Measurements from ENCODE around the gene ADAMTSL5. TPM values are rescaled to one million over a fixed set of nuclear protein-coding genes. Genes with fewer than 3 reads are reported as not detected.

Gene ADAMTSL5
- total and polyA plus RNA-seq, 2 of the 13 experiments (the other 11 are each of a cell fraction or from before 2014, with no cell fraction given), result 0.60 to 2.7 TPM

DNA sequence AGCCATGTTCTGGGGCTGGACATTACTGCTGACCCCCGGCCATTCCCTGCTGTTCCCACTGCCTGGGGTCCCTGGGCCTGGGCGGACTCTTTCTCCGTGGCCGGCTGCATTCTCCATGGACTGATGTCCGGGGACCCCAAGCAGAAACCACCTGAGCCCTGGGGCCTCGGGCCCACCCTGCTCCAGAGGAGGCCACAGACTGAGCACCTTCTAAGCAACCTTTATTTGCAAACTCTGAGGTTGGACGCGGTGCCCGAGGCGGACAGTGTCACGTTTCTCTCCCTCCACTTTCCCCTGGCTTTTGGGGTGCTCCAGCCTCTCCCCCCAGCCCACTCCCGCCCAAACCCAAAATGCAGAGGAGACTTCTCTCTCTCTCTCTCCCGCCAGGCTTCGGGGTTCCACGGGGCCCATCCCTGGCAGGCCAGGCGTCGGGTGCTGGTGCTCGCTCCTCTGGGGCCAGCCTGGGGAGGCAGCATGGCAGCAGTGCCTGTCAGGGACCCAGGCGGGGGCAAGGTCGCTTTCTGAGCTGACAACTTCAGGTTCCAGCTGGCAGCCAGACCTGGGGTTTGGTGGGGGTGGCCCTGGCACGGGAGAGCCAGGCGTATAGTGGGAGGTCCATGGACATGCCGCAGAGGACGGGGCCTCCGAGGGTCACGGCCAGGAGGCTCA lies 31.5 kb downstream of the ADAMTSL5 start (continued):
- TF ChIP-seq ZNF788 (CRISPR knock-in tag; IDR thresholded peaks at IDR 0.05; ENCODE audit: borderline replicate concordance) (peak; percentile 7; the same call in 1 of the 2 replicates), ZNF280B (CRISPR knock-in tag; IDR thresholded peaks at IDR 0.05; ENCODE audit: borderline replicate concordance) (0 out of 2 replicates have a peak, but pooled peaks have one; percentile 26), ZNF550 (CRISPR knock-in tag; IDR thresholded peaks at IDR 0.05; ENCODE audit: borderline replicate concordance) (no peak), ZBTB38 (CRISPR knock-in tag; IDR thresholded peaks at IDR 0.05) (peak; percentile 11; the same call in 1 of the 2 replicates), KDM4B (CRISPR knock-in tag; IDR thresholded peaks at IDR 0.05) (peak; percentile 5; the same call in 1 of the 2 replicates), KDM2A (CRISPR knock-in tag; IDR thresholded peaks at IDR 0.05; ENCODE audit: borderline replicate concordance, low read depth) (0 out of 2 replicates have a peak, but pooled peaks have one; percentile 13), RXRB (CRISPR knock-in tag; IDR thresholded peaks at IDR 0.05; ENCODE audit: borderline replicate concordance) (0 out of 2 replicates have a peak, but pooled peaks have one; percentile 1), ZNF207 (IDR thresholded peaks at IDR 0.05; ENCODE audit: borderline replicate concordance) (no peak), ZNF331 (CRISPR knock-in tag; IDR thresholded peaks at IDR 0.05) (peak; percentile 2; the same call in 1 of the 2 replicates), SOX6 (IDR thresholded peaks at IDR 0.05) (no peak), SOX6 (CRISPR knock-in tag; IDR thresholded peaks at IDR 0.05) (peak; percentile 26; the same call in 1 of the 2 replicates), PCBP1 (IDR thresholded peaks at IDR 0.05; ENCODE audit: borderline replicate concordance, low read depth, low read length) (0 out of 2 replicates have a peak, but pooled peaks have one; percentile 25), FIP1L1 (IDR thresholded peaks at IDR 0.05; ENCODE audit: borderline replicate concordance, insufficient read depth, low read depth, low read length) (no peak), GATAD2A (CRISPR knock-in tag; IDR thresholded peaks at IDR 0.05) (no peak), FOXO1 (CRISPR knock-in tag; IDR thresholded peaks at IDR 0.05) (0 out of 2 replicates have a peak, but pooled peaks have one; percentile 2)
- TF ChIP-seq, protein P1, sequence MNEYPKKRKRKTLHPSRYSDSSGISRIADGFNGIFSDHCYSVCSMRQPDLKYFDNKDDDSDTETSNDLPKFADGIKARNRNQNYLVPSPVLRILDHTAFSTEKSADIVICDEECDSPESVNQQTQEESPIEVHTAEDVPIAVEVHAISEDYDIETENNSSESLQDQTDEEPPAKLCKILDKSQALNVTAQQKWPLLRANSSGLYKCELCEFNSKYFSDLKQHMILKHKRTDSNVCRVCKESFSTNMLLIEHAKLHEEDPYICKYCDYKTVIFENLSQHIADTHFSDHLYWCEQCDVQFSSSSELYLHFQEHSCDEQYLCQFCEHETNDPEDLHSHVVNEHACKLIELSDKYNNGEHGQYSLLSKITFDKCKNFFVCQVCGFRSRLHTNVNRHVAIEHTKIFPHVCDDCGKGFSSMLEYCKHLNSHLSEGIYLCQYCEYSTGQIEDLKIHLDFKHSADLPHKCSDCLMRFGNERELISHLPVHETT (CRISPR knock-in tag; conservative IDR thresholded peaks at IDR 0.05), result no peak
- TF ChIP-seq, protein P2, sequence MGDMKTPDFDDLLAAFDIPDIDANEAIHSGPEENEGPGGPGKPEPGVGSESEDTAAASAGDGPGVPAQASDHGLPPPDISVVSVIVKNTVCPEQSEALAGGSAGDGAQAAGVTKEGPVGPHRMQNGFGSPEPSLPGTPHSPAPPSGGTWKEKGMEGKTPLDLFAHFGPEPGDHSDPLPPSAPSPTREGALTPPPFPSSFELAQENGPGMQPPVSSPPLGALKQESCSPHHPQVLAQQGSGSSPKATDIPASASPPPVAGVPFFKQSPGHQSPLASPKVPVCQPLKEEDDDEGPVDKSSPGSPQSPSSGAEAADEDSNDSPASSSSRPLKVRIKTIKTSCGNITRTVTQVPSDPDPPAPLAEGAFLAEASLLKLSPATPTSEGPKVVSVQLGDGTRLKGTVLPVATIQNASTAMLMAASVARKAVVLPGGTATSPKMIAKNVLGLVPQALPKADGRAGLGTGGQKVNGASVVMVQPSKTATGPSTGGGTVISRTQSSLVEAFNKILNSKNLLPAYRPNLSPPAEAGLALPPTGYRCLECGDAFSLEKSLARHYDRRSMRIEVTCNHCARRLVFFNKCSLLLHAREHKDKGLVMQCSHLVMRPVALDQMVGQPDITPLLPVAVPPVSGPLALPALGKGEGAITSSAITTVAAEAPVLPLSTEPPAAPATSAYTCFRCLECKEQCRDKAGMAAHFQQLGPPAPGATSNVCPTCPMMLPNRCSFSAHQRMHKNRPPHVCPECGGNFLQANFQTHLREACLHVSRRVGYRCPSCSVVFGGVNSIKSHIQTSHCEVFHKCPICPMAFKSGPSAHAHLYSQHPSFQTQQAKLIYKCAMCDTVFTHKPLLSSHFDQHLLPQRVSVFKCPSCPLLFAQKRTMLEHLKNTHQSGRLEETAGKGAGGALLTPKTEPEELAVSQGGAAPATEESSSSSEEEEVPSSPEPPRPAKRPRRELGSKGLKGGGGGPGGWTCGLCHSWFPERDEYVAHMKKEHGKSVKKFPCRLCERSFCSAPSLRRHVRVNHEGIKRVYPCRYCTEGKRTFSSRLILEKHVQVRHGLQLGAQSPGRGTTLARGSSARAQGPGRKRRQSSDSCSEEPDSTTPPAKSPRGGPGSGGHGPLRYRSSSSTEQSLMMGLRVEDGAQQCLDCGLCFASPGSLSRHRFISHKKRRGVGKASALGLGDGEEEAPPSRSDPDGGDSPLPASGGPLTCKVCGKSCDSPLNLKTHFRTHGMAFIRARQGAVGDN (CRISPR knock-in tag; IDR thresholded peaks at IDR 0.05), result peak; percentile 75
- TF ChIP-seq, protein P3, sequence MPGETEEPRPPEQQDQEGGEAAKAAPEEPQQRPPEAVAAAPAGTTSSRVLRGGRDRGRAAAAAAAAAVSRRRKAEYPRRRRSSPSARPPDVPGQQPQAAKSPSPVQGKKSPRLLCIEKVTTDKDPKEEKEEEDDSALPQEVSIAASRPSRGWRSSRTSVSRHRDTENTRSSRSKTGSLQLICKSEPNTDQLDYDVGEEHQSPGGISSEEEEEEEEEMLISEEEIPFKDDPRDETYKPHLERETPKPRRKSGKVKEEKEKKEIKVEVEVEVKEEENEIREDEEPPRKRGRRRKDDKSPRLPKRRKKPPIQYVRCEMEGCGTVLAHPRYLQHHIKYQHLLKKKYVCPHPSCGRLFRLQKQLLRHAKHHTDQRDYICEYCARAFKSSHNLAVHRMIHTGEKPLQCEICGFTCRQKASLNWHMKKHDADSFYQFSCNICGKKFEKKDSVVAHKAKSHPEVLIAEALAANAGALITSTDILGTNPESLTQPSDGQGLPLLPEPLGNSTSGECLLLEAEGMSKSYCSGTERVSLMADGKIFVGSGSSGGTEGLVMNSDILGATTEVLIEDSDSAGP (CRISPR knock-in tag; IDR thresholded peaks at IDR 0.05; ENCODE audit: borderline replicate concordance), result peak; percentile 45; the same call in 1 of the 2 replicates

Data from HepG2 (cell line).